ENCODE measurements around the gene THBD. TPM values are rescaled to one million over a fixed set of nuclear protein-coding genes. Genes with fewer than 3 reads are reported as not detected.
A peak's percentile ranks its signal among the peaks of the same experiment; 100 is the strongest.

Gene THBD
- total RNA-seq, 1 donor from 2014 or later = 104 TPM

GRCh38 chr20:23050847-23051627 is 1.6 kb upstream of the THBD start:
- Histone ChIP-seq H3K4me3 (peak overlapping the region; percentile 68), H3K27me3 (peaks cover 27% of the 10 kb centered on the region), H3K4me1 (peaks cover 24% of the 10 kb centered on the region), H3K9me3 (no peaks in the 10 kb centered on the region), H3K36me3 (no peaks in the 10 kb centered on the region), H3K27ac (peak overlapping the region; percentile 90)
- DNase-seq (peak; percentile 91), ATAC-seq (peak; percentile 72)
- intact Hi-C loops (cut with DNase I) = no loop called here
- TF ChIP-seq CTCF (IDR thresholded peaks at IDR 0.05) = peak; percentile 68

- Histone ChIP-seq H3K27ac (peak overlapping the region; percentile 90), H3K4me3 (peak overlapping the region; percentile 68), H3K27me3 (peaks cover 27% of the 10 kb centered on the region), H3K36me3 (no peaks in the 10 kb centered on the region), H3K4me1 (peaks cover 27% of the 10 kb centered on the region), H3K9me3 (no peaks in the 10 kb centered on the region)
- intact Hi-C loops (cut with DNase I) = no loop called here
- no peak for TF ChIP-seq CTCF (IDR thresholded peaks at IDR 0.05)
- ATAC-seq = peak; percentile 41
- peak; percentile 83 for DNase-seq
Observed at GRCh38 chr20:23050076-23050838, 785 bp upstream of the THBD start.

GRCh38 chr20:23048283-23049200 is 930 bp downstream of the THBD start:
- no peaks in the 10 kb centered on the region for H3K36me3 ChIP-seq
- peak overlapping the region; percentile 68 for H3K4me3 ChIP-seq
- H3K9me3 ChIP-seq = no peaks in the 10 kb centered on the region
- ATAC-seq (peak; percentile 70), DNase-seq (peak; percentile 88)
- peaks cover 27% of the 10 kb centered on the region for H3K4me1 ChIP-seq
- peak overlapping the region; percentile 90 for H3K27ac ChIP-seq
- peaks cover 27% of the 10 kb centered on the region for H3K27me3 ChIP-seq
- peak; percentile 67 for TF ChIP-seq CTCF (IDR thresholded peaks at IDR 0.05)
- intact Hi-C loops (cut with DNase I) = no loop called here

GRCh38 chr20:23047738-23048214 is 1.7 kb downstream of the THBD start:
- peak overlapping the region; percentile 90 for H3K27ac ChIP-seq
- H3K36me3 ChIP-seq = no peaks in the 10 kb centered on the region
- H3K9me3 ChIP-seq = no peaks in the 10 kb centered on the region
- no peak for ATAC-seq
- H3K4me1 ChIP-seq = peaks cover 27% of the 10 kb centered on the region
- intact Hi-C loops (cut with DNase I) = no loop called here
- H3K27me3 ChIP-seq = peaks cover 35% of the 10 kb centered on the region
- peak; percentile 78 for DNase-seq
- no peak for TF ChIP-seq CTCF (IDR thresholded peaks at IDR 0.05)
- peak overlapping the region; percentile 68 for H3K4me3 ChIP-seq
